GM13976 (cell line): ENCODE results near the gene CTSK.

Experiments
- DNase-seq: peaks from one replicate; pipeline ENCODE4 v3.0.0; 2012; ENCODE audit warnings: low spot score
- in situ Hi-C: fragments of 300-500 bp; cut with MboI; formaldehyde crosslinking; loops from one replicate; pipeline ENCODE4 v1.12.0; 2022; ENCODE audit warnings: low sequenced_read_pairs, mixed read lengths, inconsistent platforms; ENCODE audit not compliant: unreplicated experiment
- TF ChIP-seq, protein P1 (sequence below): IDR thresholded peaks from 2 replicates; pipeline ENCODE4 v1.5.1; 2012; ENCODE audit warnings: borderline replicate concordance, mild to moderate bottlenecking; ENCODE audit not compliant: insufficient read depth; ENCODE audit errors: extremely low read depth, missing control alignments, control extremely low read depth

CTSK gene

DNA sequence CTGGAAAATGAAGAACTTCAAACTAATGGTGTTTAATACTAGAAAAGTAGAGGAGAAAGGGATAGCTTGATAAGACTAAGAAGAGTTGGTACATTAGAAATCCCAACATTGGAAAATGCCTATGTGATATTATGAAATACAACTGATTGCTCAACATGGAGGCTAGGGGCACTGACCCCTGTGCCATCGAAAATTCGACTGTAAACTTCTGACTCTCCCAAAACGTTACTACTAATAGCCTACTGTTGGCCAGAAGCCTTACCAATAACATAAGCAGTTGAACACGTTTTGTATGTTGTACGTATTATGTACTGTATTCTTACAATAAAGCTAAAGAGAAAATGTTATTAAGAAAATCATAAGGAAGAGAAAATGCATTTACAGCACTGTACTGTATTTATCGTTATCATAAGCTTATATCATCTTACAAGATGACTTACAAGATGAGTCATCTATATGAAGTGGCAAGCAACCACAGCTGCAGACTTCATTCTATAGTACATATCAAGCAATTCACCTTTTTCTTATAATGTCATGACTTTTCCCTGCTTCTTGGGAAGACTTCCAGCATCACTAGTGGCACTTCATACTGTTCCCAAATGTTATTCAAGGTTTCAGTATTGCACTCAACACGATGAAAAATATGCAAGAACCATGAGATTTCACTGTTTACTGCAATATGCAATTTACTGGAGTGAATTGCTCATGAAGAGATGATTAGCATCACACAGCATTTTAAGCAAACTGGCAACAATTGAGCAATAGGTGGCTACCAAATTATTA is 12.9 kb upstream of the CTSK start:
- in situ Hi-C loops: no loop called here
- DNase-seq: no peak
- TF ChIP-seq, protein P1, sequence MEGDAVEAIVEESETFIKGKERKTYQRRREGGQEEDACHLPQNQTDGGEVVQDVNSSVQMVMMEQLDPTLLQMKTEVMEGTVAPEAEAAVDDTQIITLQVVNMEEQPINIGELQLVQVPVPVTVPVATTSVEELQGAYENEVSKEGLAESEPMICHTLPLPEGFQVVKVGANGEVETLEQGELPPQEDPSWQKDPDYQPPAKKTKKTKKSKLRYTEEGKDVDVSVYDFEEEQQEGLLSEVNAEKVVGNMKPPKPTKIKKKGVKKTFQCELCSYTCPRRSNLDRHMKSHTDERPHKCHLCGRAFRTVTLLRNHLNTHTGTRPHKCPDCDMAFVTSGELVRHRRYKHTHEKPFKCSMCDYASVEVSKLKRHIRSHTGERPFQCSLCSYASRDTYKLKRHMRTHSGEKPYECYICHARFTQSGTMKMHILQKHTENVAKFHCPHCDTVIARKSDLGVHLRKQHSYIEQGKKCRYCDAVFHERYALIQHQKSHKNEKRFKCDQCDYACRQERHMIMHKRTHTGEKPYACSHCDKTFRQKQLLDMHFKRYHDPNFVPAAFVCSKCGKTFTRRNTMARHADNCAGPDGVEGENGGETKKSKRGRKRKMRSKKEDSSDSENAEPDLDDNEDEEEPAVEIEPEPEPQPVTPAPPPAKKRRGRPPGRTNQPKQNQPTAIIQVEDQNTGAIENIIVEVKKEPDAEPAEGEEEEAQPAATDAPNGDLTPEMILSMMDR: no peak

DNA sequence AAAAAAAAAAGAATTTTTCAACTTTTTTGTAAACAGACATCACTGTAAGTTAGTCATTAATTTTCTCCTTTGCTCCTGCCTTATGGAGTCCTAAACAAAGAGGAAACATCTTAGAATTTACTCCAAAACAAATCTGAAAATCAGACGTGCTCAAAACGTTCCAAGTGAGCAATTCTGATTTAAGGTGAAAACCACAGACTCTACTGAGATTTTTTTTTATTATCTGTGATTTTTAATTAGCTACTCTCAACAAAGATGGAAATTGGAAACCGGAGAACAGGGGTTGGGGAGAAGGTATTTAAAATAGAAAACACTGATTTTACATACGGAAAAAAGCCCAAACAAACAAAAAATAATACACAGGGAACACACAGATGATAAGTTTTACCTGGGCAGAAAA is 7.8 kb upstream of the CTSK start:
- in situ Hi-C loops: no loop called here
- TF ChIP-seq, protein P1: no peak
- DNase-seq: no peak

DNA sequence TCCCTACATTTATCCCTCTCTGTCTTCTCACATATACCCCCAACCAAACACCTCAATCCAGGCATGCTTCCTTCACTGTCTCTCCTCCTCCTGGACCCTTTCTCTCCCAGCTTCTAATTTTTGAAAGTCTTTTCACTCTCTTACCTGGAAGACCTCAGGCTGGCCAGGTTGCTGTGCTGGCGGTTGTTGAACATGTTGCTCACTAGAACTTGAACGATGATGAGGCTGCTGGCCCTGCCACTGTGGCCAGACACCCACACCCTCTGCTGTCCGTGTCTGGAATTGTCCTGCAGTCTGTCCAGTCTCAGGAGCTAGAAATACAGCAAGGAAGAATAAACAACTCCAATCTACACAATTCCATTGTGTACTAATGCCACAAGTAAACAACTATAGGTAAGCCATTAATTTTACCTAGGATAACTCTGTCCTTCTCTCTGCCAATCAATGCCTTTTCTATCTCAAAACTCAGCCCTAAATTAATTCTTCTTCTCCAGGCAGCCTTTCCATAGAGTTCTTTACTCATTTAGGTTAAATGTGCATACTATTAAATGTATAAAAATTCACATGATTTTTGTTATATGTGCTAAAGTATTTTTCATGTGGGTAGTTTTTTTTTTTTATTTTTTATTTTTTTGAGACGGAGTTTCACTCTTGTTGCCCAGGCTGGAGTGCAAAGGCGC is 5.1 kb upstream of the CTSK start:
- in situ Hi-C loops: no loop called here
- peak; percentile 39 for DNase-seq

DNA sequence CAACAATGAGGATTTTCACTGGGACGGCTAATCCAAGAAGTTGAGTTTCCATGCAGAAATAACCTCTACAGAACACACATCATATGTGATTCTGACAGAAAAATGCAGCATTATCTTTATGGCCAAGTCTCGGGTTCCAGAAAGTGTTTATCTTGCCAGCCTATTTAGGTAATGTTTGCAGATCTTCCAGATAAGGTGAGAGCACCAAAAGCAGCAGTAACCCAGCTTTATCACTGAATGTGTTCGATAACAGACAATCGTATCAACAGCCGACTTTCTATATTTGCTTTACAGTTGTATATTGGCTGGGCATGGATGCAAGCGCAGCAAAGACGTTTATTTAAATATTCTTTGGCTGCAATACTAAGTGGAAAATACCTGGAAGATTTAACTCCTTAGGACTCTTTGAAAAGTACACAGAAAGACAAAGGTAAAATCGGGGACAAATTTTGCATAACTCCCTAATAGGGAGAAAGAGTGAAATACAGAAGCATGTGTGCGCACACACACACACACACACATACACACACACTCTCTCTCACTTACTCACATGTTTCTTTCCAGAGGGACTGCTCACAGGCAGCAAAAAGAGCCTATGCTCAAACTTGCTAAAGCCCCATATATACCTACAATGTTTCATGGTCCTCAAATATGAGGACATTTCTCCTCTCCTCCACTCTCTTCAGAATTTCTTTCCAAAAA is 3.0 kb upstream of the CTSK start:
- TF ChIP-seq, protein P1: no peak
- in situ Hi-C loops: no loop called here

More for the DNA sequence above, 5.1 kb upstream of the CTSK start:
- TF ChIP-seq, protein P1: no peak

DNA sequence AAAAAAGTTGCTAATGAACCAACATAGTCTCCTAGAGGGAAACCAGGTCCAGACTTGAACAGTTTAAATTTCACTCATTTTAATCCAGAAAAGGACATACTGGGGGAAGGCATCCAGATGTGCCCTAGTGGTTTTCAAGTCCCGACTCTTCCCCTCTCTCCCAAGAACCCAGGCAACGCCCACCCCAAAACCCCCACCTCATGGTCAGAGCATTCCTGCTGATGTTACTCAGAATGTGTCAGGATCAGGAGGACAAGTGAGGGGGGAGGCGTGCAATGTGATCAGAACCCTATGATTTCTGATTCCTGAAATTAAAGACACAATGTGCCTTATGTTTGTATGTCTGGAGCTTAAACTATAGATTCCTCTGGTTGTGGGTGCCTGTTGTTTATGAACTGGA is 1.6 kb upstream of the CTSK start:
- in situ Hi-C loops: no loop called here
- TF ChIP-seq, protein P1: no peak
- DNase-seq: no peak

More for the DNA sequence above, 3.0 kb upstream of the CTSK start:
- DNase-seq: no peak

DNA sequence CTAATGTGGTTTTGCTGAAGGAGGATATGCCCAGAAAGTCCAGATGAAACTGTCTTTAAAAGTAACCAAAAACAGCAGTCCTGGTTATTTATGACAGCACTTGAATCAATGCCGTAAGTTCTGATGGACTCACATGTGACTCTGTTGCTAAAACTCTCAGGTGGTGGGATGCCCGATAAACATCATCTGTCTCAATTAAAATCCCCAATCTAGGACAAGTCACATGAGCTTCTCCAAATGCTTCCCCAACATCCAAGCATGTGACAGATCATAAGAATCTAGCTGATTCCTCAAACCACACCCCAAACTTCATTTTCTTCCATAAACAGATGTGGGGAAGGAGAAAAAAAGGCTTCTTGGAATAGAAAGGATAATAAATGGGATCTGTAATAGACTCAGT is 786 bp upstream of the CTSK start:
- DNase-seq: no peak
- in situ Hi-C loops: no loop called here
- TF ChIP-seq, protein P1: no peak
